Caco-2 (cell line): ENCODE results near the gene ABCA3. TPM values are rescaled to one million over a fixed set of nuclear protein-coding genes. Genes with fewer than 3 reads are reported as not detected.

Experiments used
- BruUV-seq: library from RNA; stranded (reverse); fragments of 400-500 nt; replicated peaks from 2 replicates; lab custom pipeline; 2021; lab: Mats Ljungman, UMichigan
- CTCF ChIA-PET: fragments of 300-600 bp; sonication (Branson Sonifier 250); formaldehyde crosslinking; loops from one replicate; lab custom pipeline; 2022; ENCODE audit warnings: antibody characterized with exemption; lab: Charles Lee
- POLR2A ChIA-PET: fragments of 300-600 bp; sonication (Branson Sonifier 250); formaldehyde crosslinking; loops from one replicate; lab custom pipeline; 2022; ENCODE audit warnings: antibody characterized with exemption; lab: Charles Lee
- DNase-seq, 2 experiments: peaks; one replicate each; pipeline versions ENCODE4 v3.0.0 to v3.0.0-alpha.2; 2020 to 2022
- H3K27me3 ChIP-seq: replicated peaks from 2 replicates; pipeline ENCODE4 v1.6.0; 2011; ENCODE audit warnings: low read length; ENCODE audit not compliant: control insufficient read depth, insufficient read depth
- H3K36me3 ChIP-seq: 2 replicates; pipeline ENCODE4 v1.5.1; 2011; ENCODE audit warnings: low read length; ENCODE audit not compliant: control insufficient read depth, insufficient read depth
- H3K4me1 ChIP-seq: fragments of 250-450 bp; sonication (Bioruptor Pico); 2 replicates; pipeline ENCODE4 v1.5.1; 2020; ENCODE audit warnings: mild to moderate bottlenecking
- H3K4me3 ChIP-seq: 2 replicates; pipeline ENCODE4 v1.5.1; 2011; ENCODE audit warnings: low read depth, mild to moderate bottlenecking, control low read depth, low read length
- H3K9me3 ChIP-seq: fragments of 250-450 bp; sonication (Bioruptor Pico); 2 replicates; pipeline ENCODE4 v1.5.1; 2020; ENCODE audit warnings: mild to moderate bottlenecking, moderate library complexity
- H3K27ac Mint-ChIP-seq: one replicate; pipeline ENCODE4 v1.8.0; 2022; ENCODE audit warnings: mixed read lengths; ENCODE audit not compliant: unreplicated experiment
- H3K27me3 Mint-ChIP-seq: one replicate; pipeline ENCODE4 v1.8.0; 2022; ENCODE audit warnings: mixed read lengths; ENCODE audit not compliant: insufficient read depth, unreplicated experiment
- H3K36me3 Mint-ChIP-seq: one replicate; pipeline ENCODE4 v1.8.0; 2022; ENCODE audit warnings: mild to moderate bottlenecking, mixed read lengths; ENCODE audit not compliant: insufficient read depth, unreplicated experiment
- H3K4me1 Mint-ChIP-seq: one replicate; pipeline ENCODE4 v1.8.0; 2022; ENCODE audit warnings: low read depth, mixed read lengths; ENCODE audit not compliant: unreplicated experiment
- H3K4me3 Mint-ChIP-seq: one replicate; pipeline ENCODE4 v1.8.0; 2022; ENCODE audit warnings: mild to moderate bottlenecking, moderate library complexity, mixed read lengths; ENCODE audit not compliant: unreplicated experiment
- H3K9me3 Mint-ChIP-seq: one replicate; pipeline ENCODE4 v1.8.0; 2022; ENCODE audit warnings: mixed read lengths; ENCODE audit not compliant: unreplicated experiment
- CTCF ChIP-seq, 2 experiments: fragments of 200-600 bp in 1 of 2; IDR thresholded peaks; 1 replicate in 1 of 2; 2 replicates in 1 of 2; pipeline versions ENCODE4 v1.5.1 to v1.8.0; 2011 to 2022; ENCODE audit warnings: antibody characterized with exemption in 1 of 2, control low read depth in 1 of 2, inconsistent platforms in 1 of 2, low read depth in 1 of 2, low read length in 1 of 2, mild to moderate bottlenecking in 1 of 2, moderate library complexity in 1 of 2; ENCODE audit not compliant: insufficient read depth in 1 of 2, severe bottlenecking in 1 of 2, unreplicated experiment in 1 of 2
- intact Hi-C: fragments of 100-400 bp; cut with micrococcal nuclease; formaldehyde crosslinking; loops from one replicate; pipeline ENCODE4 v1.10.0; 2022; ENCODE audit not compliant: unreplicated experiment
- total RNA-seq: library from RNA; stranded (reverse); gene quantifications from 2 replicates; pipeline ENCODE4 v1.2.3, GENCODE V29; 2022

ABCA3 gene
- total RNA-seq, 1 experiment from 2014 or later, result 16.1 TPM

GRCh38 chr16:2232094-2232990 lies 108.2 kb downstream of the ABCA3 start:
- no peaks in the 10 kb centered on the region for H3K4me1 Mint-ChIP-seq
- ChIA-PET POLR2A (no interaction called here), CTCF (no interaction called here)
- Histone ChIP-seq H3K27me3 (no peaks in the 10 kb centered on the region), H3K4me1 (peaks cover 8% of the 10 kb centered on the region; the same call in 1 of the 2 replicates), H3K4me3 (no peak overlapping the region), H3K36me3 (no peaks in the 10 kb centered on the region; the same call in 1 of the 2 replicates), H3K9me3 (no peaks in the 10 kb centered on the region)
- no peak for DNase-seq
- peaks cover 30% of the 10 kb centered on the region for H3K36me3 Mint-ChIP-seq
- no peaks in the 10 kb centered on the region for H3K9me3 Mint-ChIP-seq
- no peak overlapping the region for H3K4me3 Mint-ChIP-seq
- no peaks in the 10 kb centered on the region for H3K27me3 Mint-ChIP-seq
- BruUV-seq, result no TSS peak
- intact Hi-C loops, result no loop called here
- TF ChIP-seq CTCF (IDR thresholded peaks at IDR 0.05; ENCODE audit: insufficient read depth in 1 of 2, low read depth in 1 of 2, low read length in 1 of 2, severe bottlenecking in 1 of 2, unreplicated experiment in 1 of 2), result no peak
- H3K27ac Mint-ChIP-seq, result no peak overlapping the region

GRCh38 chr16:2231016-2231931 lies 109.3 kb downstream of the ABCA3 start:
- TF ChIP-seq CTCF (IDR thresholded peaks at IDR 0.05; ENCODE audit: insufficient read depth in 1 of 2, low read depth in 1 of 2, low read length in 1 of 2, severe bottlenecking in 1 of 2, unreplicated experiment in 1 of 2), result no peak
- Histone ChIP-seq H3K4me1 (peaks cover under 1% of the 10 kb centered on the region; the same call in 1 of the 2 replicates), H3K36me3 (no peaks in the 10 kb centered on the region; the same call in 1 of the 2 replicates), H3K9me3 (no peaks in the 10 kb centered on the region), H3K4me3 (no peak overlapping the region), H3K27me3 (no peaks in the 10 kb centered on the region)
- H3K4me3 Mint-ChIP-seq, result no peak overlapping the region
- ChIA-PET CTCF (no interaction called here), POLR2A (no interaction called here)
- H3K4me1 Mint-ChIP-seq, result no peaks in the 10 kb centered on the region
- DNase-seq, result no peak
- no peaks in the 10 kb centered on the region for H3K9me3 Mint-ChIP-seq
- H3K36me3 Mint-ChIP-seq, result peaks cover 19% of the 10 kb centered on the region
- intact Hi-C loops, result no loop called here
- no peak overlapping the region for H3K27ac Mint-ChIP-seq
- BruUV-seq, result no TSS peak
- H3K27me3 Mint-ChIP-seq, result no peaks in the 10 kb centered on the region

GRCh38 chr16:2230376-2230775 lies 110.2 kb downstream of the ABCA3 start:
- Mint-ChIP-seq H3K4me3 (no peak overlapping the region), H3K27ac (no peak overlapping the region), H3K4me1 (no peaks in the 10 kb centered on the region), H3K36me3 (peaks cover 10% of the 10 kb centered on the region), H3K27me3 (no peaks in the 10 kb centered on the region), H3K9me3 (no peaks in the 10 kb centered on the region)
- intact Hi-C loops, result no loop called here
- TF ChIP-seq CTCF (IDR thresholded peaks at IDR 0.05; ENCODE audit: insufficient read depth in 1 of 2, low read depth in 1 of 2, low read length in 1 of 2, severe bottlenecking in 1 of 2, unreplicated experiment in 1 of 2), result no peak
- Histone ChIP-seq H3K27me3 (no peaks in the 10 kb centered on the region), H3K4me1 (no peaks in the 10 kb centered on the region), H3K36me3 (no peaks in the 10 kb centered on the region; the same call in 1 of the 2 replicates), H3K9me3 (no peaks in the 10 kb centered on the region), H3K4me3 (no peak overlapping the region)
- no peak for DNase-seq
- CTCF ChIA-PET, result no interaction called here
- POLR2A ChIA-PET, result no interaction called here
- BruUV-seq, result no TSS peak
